Stimulated activated CD4-positive, alpha-beta T cell treated with anti-CD3 and anti-CD28 coated beads, Interleukin-15, amount 100 ng/mL, for 1 hour (primary cell): ENCODE measurements around the gene PRSS50.

Experiments
- DNase-seq, 2 donors: peaks; one replicate each; pipeline ENCODE4 v3.0.0-alpha.2; 2020; ENCODE audit warnings: low read depth in 1 of 2, low spot score in 1 of 2

The PRSS50 gene

DNA sequence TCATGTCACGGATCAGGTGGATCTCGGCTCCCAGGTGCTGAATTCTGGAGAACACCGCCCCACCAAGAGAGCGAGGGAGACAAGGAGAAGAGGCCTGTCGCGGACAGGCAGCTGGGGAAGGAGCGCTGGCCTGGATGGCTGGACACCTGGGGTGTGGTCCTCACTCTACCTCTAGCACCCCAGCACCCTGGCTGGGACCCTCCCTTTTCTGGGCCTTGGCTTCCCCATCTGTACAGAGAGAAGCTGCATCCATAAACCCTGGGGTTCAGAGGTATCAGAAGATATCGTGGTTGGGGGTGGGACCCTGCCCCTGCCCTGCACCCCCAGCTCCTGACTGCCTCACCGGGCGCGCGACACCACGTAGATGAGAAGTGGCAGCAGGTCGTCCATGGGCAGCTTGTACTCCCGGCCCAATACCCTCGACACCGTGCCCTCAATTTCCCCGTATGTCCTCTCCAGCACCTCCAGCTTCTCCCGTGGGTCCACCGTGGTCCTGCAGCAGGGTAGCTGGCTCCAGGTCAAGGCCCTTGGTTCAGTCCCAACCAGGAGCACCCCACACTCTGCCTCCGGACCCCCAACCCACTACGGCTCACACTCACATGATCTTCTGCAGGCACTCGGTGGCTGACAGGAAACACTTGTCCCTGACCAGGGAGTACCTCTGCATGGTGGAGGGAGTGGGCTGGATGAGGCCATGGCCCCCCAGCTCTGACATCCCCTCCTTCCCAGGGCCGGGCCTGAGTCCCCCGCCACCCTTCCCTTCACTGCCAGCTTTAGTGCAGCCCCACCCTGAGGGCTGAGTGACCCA is 45.9 kb downstream of the PRSS50 start:
- DNase-seq: no peak

DNA sequence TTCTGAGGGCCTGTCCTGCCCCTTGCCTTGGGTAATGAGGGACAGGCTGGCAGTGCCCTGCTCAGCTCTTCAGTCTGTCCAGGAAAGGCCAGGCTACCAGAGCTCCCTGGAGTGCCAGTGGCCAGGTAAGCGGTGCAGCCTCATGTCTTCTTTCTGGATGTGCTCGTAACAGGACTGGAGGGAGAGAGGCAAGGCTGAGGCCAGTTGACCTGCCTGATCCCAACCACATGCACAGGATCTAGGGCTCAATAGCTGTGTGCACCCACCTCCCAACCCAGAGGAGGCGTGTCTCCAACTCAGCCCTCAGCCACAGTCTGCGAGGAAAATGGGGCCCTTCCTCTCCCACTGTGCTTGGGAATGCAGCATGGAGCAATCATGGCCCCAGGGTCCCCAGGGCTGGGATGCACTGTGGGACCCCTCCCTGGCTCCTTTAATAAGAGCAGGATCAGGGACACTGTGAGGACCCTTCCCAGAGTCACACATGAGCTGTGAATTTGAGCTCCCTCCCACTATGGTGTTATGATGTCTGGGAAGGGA is 46.7 kb downstream of the PRSS50 start:
- no peak for DNase-seq

DNA sequence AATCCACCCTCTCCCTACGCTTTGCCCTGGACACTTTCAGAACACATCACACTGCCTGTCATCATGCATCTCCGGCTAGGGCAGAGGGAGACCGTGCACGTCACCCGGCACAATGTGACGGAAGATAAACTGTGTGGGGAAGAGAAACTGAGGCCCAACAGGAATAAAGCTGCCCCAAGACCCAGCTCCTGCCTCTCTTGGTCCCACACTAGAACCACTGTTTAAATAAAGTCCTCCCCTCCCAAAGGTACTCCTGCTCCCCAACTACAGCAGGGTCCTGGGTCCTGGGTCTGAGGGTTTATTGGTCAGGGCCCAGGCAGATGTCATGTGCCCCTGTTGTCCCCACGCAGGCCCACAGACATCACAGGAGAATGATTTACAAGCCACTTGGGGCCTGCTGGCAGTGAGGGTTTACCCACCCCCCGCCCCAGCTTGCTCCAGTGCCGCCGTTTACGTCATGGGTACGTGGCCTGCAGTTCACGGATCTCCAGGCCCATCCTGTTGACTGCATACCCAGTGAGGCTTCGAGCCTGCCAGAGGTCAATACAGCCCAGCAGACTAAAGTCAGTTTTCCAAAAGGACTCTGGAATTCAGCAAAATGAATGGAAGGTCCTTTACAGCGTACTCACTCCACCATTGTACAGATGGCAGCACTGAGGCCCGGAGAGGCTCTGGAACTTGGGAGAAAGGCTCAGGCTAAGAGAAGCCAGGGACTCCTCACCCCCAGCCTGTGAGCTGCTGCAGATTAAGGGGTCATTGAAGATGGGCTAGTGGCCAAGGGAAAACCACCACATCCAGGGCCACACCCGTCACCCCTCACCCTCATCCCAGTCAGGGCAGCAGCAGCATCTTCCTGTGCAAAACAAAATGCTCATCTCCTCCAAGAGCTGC is 47.4 kb downstream of the PRSS50 start:
- no peak for DNase-seq

DNA sequence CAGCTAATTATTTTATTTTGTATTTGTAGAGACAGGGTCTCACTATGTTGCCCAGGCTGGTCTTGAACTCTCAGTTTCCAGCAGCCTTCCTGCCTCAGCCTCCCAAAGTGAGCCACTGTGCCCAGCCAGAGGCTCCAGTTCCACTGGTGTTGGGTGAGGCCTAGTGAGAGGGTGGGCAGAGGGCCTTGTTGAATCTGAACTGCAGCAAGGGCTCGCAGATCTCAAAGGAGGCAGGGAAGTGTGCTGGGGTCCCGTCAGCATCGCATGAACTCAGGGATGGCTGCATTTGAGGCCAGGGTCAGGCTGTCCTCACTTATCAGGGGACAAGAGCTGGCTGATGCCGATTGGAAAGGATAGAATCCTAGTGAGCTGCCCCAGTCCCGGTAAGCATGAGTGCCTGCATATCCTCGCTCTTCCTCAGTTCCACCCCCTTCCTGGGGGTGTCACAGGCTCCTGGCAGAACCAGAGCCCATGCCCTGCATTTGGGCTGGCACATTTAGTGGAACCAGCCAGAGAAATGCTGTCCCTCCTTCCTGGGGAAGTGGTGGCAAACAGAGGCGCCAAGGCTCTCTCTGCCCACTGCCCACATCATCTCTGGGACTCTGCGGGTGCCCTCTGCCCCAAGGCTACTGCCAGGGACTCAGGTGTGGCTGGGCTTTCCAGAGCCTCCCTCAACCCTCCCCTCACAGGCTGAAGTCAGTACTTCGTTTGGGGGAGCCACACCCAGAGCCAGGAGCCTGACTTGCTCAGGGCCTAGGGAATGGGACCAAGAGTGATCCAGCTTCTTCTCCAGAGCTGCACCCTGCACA is 48.3 kb downstream of the PRSS50 start:
- DNase-seq: no peak

DNA sequence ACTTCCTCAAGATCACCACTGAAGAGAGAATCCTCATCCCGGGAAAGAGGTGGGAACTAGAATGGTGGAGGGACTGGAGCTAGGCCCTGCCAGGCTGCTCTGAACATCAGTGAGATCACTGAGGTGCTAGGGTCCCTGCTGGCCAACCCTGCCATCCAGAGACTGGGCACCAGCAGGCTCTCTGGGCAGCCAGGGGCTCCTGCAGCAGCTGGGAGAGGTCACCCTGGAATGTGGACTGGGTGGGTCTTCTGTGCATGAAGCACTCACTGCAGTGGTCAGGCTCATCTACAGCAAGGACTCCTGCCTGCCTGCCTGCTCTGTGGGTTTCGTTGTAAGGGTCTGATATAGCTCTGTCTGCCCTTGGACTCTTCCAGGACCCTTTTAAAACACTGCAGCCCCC is 49.1 kb downstream of the PRSS50 start:
- DNase-seq: no peak

DNA sequence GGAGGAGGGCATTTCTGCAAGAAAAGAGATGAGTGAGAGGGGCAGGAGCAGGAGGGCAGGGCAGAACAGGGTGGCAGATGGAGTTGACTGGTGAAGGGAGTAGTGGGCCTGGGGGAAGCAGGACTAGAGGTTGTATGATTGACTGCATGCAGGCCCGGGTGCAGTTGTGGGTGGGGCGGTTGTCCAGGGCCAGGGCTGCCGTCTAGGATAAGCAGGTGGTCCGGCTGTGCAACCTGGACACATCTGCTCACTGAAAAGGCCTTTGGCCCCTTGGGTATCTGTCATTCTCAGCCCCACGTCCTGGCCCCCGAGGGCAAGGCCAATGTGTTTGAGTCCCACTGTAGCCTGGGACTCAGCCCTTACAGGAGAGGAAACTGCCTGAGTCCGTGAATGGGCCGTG is 49.6 kb downstream of the PRSS50 start:
- no peak for DNase-seq

DNA sequence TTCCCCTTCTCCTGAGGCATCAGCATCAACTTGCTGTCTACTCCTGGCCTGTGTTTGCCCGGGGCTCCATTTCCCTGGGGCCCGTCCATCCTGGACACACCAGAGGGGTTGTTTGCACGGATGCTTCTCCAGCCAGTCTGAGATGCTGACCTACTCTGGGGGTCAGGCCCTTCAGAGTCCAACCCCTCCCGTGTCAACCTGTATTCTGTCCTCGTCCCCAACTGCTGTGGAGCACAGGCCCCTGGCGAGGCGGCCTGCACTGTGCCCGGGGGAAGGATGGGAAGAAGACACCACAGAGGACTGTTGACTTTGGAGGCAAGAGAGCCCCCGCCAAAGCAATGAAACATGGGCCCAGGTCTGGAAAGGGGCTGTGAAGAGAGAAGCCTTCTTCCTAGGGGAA is 50.0 kb downstream of the PRSS50 start:
- no peak for DNase-seq

DNA sequence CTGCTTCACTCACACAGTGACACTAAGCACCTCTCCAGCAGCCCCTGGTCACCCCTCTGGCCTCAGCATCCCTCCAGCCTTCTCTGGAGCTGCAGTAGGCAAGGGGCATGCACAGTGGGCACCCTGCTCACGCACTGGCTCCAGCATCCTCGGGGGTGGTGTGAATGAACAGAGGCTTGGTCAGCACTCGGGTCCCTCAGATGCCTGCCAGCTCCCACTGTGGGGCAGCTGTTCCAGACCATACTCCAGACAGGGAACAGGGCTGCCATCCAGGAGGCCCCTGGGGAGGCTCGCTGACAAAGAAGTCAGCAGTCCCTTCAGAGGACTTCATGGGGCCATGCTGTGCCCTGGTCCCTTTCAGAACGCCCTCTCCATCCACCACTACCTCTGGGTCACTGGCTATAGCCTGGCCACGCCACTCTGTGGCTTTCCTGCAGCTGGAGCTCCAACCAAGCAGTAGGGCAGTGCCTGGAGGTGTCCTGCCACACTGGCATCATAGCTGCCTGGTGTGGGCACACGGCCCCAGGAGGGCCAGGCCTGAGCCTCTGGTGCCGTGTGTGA is 50.5 kb downstream of the PRSS50 start:
- DNase-seq: no peak

DNA sequence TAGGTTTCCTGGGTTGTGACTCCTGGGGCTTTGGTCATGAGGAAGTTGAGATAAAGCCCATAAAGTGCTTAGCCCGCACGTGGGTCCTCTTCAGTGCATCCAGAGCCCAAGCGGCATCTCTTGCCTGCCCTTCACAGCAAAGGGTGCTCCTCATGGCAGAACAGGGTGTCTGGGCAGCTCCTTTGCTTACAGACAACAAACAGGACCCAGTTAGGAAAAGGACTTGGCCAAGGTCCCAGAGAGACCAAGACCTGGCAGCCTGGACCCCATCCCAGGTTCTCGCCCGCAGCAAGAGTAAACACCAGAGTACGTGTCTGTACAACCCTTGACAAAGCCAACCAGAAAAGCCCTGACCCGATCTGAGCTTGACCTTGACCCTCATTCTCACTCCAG is 51.2 kb downstream of the PRSS50 start:
- no peak for DNase-seq

DNA sequence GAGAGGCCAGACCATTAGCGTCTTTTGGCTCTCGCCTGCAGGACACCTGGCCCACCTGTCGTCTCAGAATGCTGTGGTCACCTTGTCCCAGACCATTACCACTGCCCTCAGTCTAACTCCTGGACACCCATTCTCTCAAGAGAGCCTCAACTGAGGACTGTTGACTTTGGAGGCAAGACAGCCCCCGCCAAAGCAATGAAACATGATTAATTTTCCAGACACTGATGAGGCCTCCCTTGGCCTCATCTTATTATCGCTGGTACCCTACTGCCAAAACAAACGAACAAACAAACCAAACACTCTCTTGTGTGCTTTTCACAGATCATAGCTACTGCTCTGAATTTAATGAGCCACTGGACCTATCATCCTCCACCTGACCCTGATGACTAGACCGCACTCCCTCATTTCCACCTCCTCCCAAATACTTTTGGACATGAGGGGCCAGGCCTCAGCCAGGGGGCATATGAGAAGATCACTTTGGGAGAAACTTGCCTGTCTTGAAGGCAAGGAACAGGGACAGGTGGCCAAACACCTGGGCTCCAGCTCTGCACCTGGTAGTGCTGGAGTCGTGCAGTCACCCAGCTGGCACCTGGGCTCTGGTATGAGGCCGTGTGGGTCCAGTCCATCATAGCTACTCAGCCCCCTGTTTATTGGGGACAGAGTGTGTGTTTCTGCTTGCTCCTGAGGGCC is 51.8 kb downstream of the PRSS50 start:
- no peak for DNase-seq

DNA sequence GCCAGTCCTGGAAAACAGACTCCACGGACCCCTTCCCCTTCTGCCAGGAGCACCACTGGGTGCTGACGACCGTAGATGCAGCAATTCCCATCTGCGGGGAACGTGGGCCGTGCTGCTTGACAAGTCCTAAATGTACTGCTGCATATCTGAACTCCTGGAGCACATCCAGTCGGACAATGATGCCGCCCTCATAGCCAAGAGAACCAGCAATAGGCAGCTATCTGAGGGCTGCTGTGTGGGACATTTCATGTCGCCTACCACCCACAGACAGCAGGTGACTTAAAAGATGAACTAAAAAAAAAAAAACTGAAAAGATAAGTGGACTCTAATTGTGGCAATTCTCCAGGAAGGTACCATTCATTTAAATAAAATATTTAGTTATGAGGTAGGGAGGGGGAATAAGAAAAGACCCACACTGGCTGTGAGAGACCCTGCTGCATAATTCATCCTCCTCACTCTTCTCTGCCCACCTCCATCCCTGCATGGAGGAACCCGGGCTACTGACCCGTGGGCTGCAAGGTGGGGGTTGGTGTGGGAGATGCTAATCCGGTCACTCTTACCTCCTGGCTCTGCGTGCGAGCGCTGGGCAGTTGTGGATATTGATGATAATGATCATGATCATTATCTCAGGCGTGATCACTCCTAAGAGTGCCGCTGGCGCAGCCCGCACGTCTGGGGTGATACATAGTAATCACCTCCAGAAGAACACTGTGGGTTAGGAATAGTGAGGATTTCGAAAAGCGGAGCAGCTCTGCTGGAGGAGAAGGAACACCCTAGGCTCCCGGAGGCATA is 52.5 kb downstream of the PRSS50 start:
- DNase-seq: no peak

DNA sequence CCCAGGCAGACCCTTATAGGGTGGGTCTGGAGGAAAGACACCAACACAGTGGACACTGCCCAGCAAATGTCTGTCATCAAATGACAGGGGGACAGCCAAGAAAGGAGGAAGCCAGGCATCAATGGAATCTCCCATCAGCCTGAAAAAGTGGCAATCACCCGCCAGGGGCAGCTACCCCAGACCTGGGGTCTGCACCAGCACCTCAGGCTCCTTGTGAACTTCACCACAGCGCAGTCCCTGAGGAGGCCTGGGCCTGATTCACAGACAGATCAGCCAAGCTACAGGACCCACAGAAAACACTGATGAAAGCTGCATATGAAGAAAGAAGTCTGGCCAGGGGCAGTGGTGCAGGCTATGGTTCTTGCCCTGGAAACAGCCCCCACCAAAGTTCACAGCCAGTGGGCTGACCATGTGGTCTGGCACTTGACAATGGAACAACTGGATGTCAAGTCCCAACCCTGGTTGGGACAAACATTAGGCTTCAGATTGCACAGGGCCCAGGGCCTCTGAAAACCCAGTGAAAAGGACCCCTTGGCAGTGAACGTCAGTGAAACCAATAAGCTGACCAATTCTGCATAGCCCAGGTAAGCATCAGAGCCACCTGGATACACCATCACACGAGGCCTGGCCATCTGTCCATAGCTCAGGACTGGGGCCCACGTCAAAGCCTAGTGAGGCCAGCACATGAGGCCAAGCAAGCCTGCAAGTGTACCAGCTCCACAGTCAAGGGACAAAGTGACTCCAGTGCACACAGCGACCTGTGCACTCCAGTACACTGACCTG is 53.3 kb downstream of the PRSS50 start:
- no peak for DNase-seq

DNA sequence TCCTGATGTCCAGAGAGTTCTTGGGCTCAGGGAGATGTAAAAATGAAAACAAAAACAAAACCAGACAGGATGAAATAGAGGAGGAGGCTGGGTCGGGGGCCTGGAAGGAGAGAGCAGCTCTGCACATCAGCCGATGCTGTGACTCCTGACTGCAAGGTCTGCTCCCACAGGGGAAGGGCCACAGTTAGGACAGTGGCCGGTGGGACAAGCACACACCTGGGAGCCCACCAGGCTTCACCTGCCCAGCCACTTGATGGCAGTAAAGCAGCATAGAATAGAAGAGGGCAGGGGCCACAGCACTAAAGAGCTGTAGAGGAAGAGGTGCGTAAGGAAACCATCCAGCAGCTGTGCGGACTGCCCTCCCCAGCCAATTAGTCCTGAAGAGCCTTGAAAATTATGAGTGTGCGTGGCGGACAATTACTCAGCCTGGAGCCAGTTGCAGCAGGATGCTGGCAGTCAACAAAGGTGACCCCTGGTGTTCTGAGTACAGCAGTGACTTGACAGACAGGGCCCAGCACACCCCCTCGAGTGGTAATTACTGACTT is 54.0 kb downstream of the PRSS50 start:
- no peak for DNase-seq

DNA sequence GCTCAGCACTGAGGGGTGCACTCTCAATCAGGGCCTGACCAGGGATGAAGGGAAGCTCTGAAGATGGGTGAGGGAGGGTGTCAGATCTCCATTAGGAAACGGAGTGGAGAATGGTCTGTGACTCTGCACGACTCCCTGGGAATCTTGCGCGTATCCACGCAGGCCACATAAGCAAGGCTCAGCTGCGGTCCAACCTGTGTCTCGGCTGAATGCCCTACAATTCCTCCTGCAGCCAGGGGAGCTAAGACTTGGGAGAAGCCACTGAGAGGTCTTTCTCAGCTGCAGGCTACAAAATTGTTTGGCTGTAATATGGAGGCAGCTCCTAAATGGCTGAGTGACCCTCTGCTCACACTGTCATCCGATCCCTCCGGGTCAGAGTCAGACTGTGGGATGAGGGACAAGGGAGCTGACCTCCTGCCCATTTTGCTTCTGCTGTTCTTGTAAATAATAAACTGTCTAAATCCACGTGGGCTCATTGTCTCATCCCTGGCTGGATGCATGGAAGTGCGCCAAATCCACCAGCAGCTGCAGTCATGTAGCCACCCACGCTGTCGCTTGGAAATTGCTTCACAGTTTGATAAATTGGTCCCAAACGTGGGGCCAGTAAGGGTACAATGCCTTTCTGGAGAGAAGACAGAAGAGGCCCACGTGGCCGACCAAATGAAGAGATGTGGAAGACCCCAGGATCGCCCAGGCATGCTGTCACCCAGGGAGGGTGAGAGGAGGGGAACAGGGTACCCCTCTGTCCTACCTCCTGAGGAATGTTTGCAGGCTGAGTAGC is 54.7 kb downstream of the PRSS50 start:
- DNase-seq: no peak
